ENCODE measurements around the gene MEGF11.

MEGF11 gene

GRCh38 chr15:66253418-66254088 is at the start of gene MEGF11:
TSS of gene MEGF11 (minus strand) at chr15:66253750. CDS start at chr15:66128403, 125,347 bp downstream.
- DNase-seq (ENCODE audit: low read depth in 2 of 2): no peak

- DNase-seq (ENCODE audit: low read depth in 2 of 2): no peak
Measured at GRCh38 chr15:66302489-66303278, 49.1 kb upstream of the MEGF11 start.

- DNase-seq (ENCODE audit: low read depth in 2 of 2): no peak
Measured at GRCh38 chr15:66298803-66299251, 45.3 kb upstream of the MEGF11 start.

GRCh38 chr15:66296186-66296585 is 42.6 kb upstream of the MEGF11 start:
- no peak for DNase-seq (ENCODE audit: low read depth in 2 of 2)

- DNase-seq (ENCODE audit: low read depth in 2 of 2): no peak
Measured at GRCh38 chr15:66294932-66295235, 41.3 kb upstream of the MEGF11 start.

GRCh38 chr15:66294157-66294931 is 40.8 kb upstream of the MEGF11 start:
- DNase-seq (ENCODE audit: low read depth in 2 of 2): peak; percentile 68 to 71

- no peak for DNase-seq (ENCODE audit: low read depth in 2 of 2)
Measured at GRCh38 chr15:66293419-66294156, 40.0 kb upstream of the MEGF11 start, which contains the start of gene DIS3L. TSS of gene DIS3L (plus strand) at chr15:66293568. CDS start at chr15:66293597, 29 bp downstream.

- no peak for DNase-seq (ENCODE audit: low read depth in 2 of 2)
Measured at GRCh38 chr15:66292571-66293418, 39.2 kb upstream of the MEGF11 start.

- DNase-seq (ENCODE audit: low read depth in 2 of 2): no peak
Measured at GRCh38 chr15:66291816-66292570, 38.4 kb upstream of the MEGF11 start.

GRCh38 chr15:66290518-66290917 is 37.0 kb upstream of the MEGF11 start:
- DNase-seq (ENCODE audit: low read depth in 2 of 2): no peak

GRCh38 chr15:66290007-66290406 is 36.5 kb upstream of the MEGF11 start:
- DNase-seq (ENCODE audit: low read depth in 2 of 2): no peak

GRCh38 chr15:66288551-66289185 is 35.1 kb upstream of the MEGF11 start:
- no peak for DNase-seq (ENCODE audit: low read depth in 2 of 2)

GRCh38 chr15:66288093-66288492 is 34.5 kb upstream of the MEGF11 start:
- DNase-seq (ENCODE audit: low read depth in 2 of 2): no peak

GRCh38 chr15:66287461-66288057 is 34.0 kb upstream of the MEGF11 start:
- no peak for DNase-seq (ENCODE audit: low read depth in 2 of 2)

GRCh38 chr15:66285533-66286280 is 32.2 kb upstream of the MEGF11 start:
- DNase-seq (ENCODE audit: low read depth in 2 of 2): no peak

GRCh38 chr15:66284271-66284670 is 30.7 kb upstream of the MEGF11 start:
- no peak for DNase-seq (ENCODE audit: low read depth in 2 of 2)

- no peak for DNase-seq (ENCODE audit: low read depth in 2 of 2)
Measured at GRCh38 chr15:66278671-66279070, 25.1 kb upstream of the MEGF11 start.

- DNase-seq (ENCODE audit: low read depth in 2 of 2): no peak
Measured at GRCh38 chr15:66278056-66278455, 24.5 kb upstream of the MEGF11 start.

Measured in fibroblast of skin of left biceps (primary cell).